ENCODE measurements around the gene ZEB1.

ZEB1 gene

GRCh38 chr10:31321396-31321941 is 2.5 kb downstream of the ZEB1 start:
- peak overlapping the region; percentile 87 for H3K4me3 ChIP-seq (ENCODE audit: low read depth, low read length)
- no peak for TF ChIP-seq CTCF (conservative IDR thresholded peaks at IDR 0.05; ENCODE audit: low read depth, low read length)

GRCh38 chr10:31322647-31323046 is 3.6 kb downstream of the ZEB1 start:
- peak; percentile 53 for TF ChIP-seq CTCF (conservative IDR thresholded peaks at IDR 0.05; ENCODE audit: low read depth, low read length)
- H3K4me3 ChIP-seq (ENCODE audit: low read depth, low read length): no peak overlapping the region
- peak; percentile 35 for DNase-seq (ENCODE audit: low read depth)

More at GRCh38 chr10:31321396-31321941, 2.5 kb downstream of the ZEB1 start:
- DNase-seq (ENCODE audit: low read depth): peak; percentile 48

- DNase-seq (ENCODE audit: low read depth): peak; percentile 78
- no peak overlapping the region for H3K4me3 ChIP-seq (ENCODE audit: low read depth, low read length)
- no peak for TF ChIP-seq CTCF (conservative IDR thresholded peaks at IDR 0.05; ENCODE audit: low read depth, low read length)
Measured at GRCh38 chr10:31340343-31340742, 21.3 kb downstream of the ZEB1 start.

GRCh38 chr10:31341552-31341951 is 22.5 kb downstream of the ZEB1 start:
- H3K4me3 ChIP-seq (ENCODE audit: low read depth, low read length): no peak overlapping the region
- no peak for TF ChIP-seq CTCF (conservative IDR thresholded peaks at IDR 0.05; ENCODE audit: low read depth, low read length)
- no peak for DNase-seq (ENCODE audit: low read depth)

GRCh38 chr10:31343009-31343408 is 24.0 kb downstream of the ZEB1 start:
- no peak overlapping the region for H3K4me3 ChIP-seq (ENCODE audit: low read depth, low read length)
- no peak for DNase-seq (ENCODE audit: low read depth)
- no peak for TF ChIP-seq CTCF (conservative IDR thresholded peaks at IDR 0.05; ENCODE audit: low read depth, low read length)

- DNase-seq (ENCODE audit: low read depth): no peak
- H3K4me3 ChIP-seq (ENCODE audit: low read depth, low read length): no peak overlapping the region
- no peak for TF ChIP-seq CTCF (conservative IDR thresholded peaks at IDR 0.05; ENCODE audit: low read depth, low read length)
Measured at GRCh38 chr10:31343551-31343950, 24.5 kb downstream of the ZEB1 start.

- TF ChIP-seq CTCF (conservative IDR thresholded peaks at IDR 0.05; ENCODE audit: low read depth, low read length): no peak
- H3K4me3 ChIP-seq (ENCODE audit: low read depth, low read length): no peak overlapping the region
- no peak for DNase-seq (ENCODE audit: low read depth)
Measured at GRCh38 chr10:31345886-31346285, 26.9 kb downstream of the ZEB1 start.

Data from choroid plexus epithelial cell (primary cell).